HepG2 (cell line): ENCODE results near the gene GALNTL6.

ENCODE experiments used
- FOXK1 ChIP-seq: sonication (generic); formaldehyde crosslinking; IDR thresholded peaks from 2 replicates; pipeline ENCODE4 v1.4.0; 2020; ENCODE audit warnings: low read depth, missing genetic modification reagents, borderline replicate concordance
- MAX ChIP-seq: IDR thresholded peaks from 2 replicates; pipeline ENCODE4 v1.6.1; 2012; ENCODE audit warnings: inconsistent platforms
- MIER3 ChIP-seq: IDR thresholded peaks from 2 replicates; pipeline ENCODE4 v1.6.1; 2016; ENCODE audit warnings: missing compliant biosample characterization, borderline replicate concordance
- NR2F2 ChIP-seq: IDR thresholded peaks from 2 replicates; pipeline ENCODE4 v1.6.1; 2012; ENCODE audit warnings: low read depth, inconsistent platforms, borderline replicate concordance
- PAXIP1 ChIP-seq: sonication (generic); formaldehyde crosslinking; conservative IDR thresholded peaks from 2 replicates; pipeline ENCODE4 v1.4.0; 2020; ENCODE audit warnings: mild to moderate bottlenecking, missing genetic modification reagents, moderate library complexity
- REST ChIP-seq, 2 experiments: IDR thresholded peaks; 2 replicates each; pipeline ENCODE4 v1.6.1; 2011 to 2012; ENCODE audit warnings: low read length in 2 of 2, borderline replicate concordance in 1 of 2, low read depth in 1 of 2, mild to moderate bottlenecking in 1 of 2, moderate library complexity in 1 of 2
- ZBTB20 ChIP-seq: sonication (generic); formaldehyde crosslinking; IDR thresholded peaks from 2 replicates; pipeline ENCODE4 v1.8.1; 2023; ENCODE audit warnings: missing genetic modification reagents, low read depth, mild to moderate bottlenecking, borderline replicate concordance
- ZC3H4 ChIP-seq: sonication (generic); formaldehyde crosslinking; IDR thresholded peaks from 2 replicates; pipeline ENCODE4 v1.4.0; 2020; ENCODE audit warnings: missing genetic modification reagents, borderline replicate concordance
- TF ChIP-seq, protein P1 (sequence below): sonication (generic); formaldehyde crosslinking; IDR thresholded peaks from 2 replicates; pipeline ENCODE4 v1.5.0; 2020; ENCODE audit warnings: mild to moderate bottlenecking, missing genetic modification reagents
- TF ChIP-seq, protein P2 (sequence below): sonication (generic); formaldehyde crosslinking; IDR thresholded peaks from 2 replicates; pipeline ENCODE4 v1.4.0; 2020; ENCODE audit warnings: mild to moderate bottlenecking, missing genetic modification reagents
- TF ChIP-seq, protein P3 (sequence below): sonication (generic); formaldehyde crosslinking; IDR thresholded peaks from 2 replicates; pipeline ENCODE4 v1.4.0; 2020; ENCODE audit warnings: missing genetic modification reagents, borderline replicate concordance

- TF ChIP-seq, protein P1, sequence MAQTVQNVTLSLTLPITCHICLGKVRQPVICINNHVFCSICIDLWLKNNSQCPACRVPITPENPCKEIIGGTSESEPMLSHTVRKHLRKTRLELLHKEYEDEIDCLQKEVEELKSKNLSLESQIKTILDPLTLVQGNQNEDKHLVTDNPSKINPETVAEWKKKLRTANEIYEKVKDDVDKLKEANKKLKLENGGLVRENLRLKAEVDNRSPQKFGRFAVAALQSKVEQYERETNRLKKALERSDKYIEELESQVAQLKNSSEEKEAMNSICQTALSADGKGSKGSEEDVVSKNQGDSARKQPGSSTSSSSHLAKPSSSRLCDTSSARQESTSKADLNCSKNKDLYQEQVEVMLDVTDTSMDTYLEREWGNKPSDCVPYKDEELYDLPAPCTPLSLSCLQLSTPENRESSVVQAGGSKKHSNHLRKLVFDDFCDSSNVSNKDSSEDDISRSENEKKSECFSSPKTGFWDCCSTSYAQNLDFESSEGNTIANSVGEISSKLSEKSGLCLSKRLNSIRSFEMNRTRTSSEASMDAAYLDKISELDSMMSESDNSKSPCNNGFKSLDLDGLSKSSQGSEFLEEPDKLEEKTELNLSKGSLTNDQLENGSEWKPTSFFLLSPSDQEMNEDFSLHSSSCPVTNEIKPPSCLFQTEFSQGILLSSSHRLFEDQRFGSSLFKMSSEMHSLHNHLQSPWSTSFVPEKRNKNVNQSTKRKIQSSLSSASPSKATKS = no peak
- TF ChIP-seq MAX (no peak), ZC3H4 (no peak), REST (IDR thresholded peaks at IDR 0.05; ENCODE audit: borderline replicate concordance in 1 of 2, low read depth in 1 of 2, low read length in 2 of 2) (no peak), MIER3 (CRISPR knock-in tag) (no peak), FOXK1 (CRISPR knock-in tag) (no peak), PAXIP1 (CRISPR knock-in tag) (no peak), ZBTB20 (CRISPR knock-in tag) (no peak), NR2F2 (no peak)
- TF ChIP-seq, protein P2, sequence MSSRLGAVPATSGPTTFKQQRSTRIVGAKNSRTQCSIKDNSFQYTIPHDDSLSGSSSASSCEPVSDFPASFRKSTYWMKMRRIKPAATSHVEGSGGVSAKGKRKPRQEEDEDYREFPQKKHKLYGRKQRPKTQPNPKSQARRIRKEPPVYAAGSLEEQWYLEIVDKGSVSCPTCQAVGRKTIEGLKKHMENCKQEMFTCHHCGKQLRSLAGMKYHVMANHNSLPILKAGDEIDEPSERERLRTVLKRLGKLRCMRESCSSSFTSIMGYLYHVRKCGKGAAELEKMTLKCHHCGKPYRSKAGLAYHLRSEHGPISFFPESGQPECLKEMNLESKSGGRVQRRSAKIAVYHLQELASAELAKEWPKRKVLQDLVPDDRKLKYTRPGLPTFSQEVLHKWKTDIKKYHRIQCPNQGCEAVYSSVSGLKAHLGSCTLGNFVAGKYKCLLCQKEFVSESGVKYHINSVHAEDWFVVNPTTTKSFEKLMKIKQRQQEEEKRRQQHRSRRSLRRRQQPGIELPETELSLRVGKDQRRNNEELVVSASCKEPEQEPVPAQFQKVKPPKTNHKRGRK = no peak
- TF ChIP-seq, protein P3, sequence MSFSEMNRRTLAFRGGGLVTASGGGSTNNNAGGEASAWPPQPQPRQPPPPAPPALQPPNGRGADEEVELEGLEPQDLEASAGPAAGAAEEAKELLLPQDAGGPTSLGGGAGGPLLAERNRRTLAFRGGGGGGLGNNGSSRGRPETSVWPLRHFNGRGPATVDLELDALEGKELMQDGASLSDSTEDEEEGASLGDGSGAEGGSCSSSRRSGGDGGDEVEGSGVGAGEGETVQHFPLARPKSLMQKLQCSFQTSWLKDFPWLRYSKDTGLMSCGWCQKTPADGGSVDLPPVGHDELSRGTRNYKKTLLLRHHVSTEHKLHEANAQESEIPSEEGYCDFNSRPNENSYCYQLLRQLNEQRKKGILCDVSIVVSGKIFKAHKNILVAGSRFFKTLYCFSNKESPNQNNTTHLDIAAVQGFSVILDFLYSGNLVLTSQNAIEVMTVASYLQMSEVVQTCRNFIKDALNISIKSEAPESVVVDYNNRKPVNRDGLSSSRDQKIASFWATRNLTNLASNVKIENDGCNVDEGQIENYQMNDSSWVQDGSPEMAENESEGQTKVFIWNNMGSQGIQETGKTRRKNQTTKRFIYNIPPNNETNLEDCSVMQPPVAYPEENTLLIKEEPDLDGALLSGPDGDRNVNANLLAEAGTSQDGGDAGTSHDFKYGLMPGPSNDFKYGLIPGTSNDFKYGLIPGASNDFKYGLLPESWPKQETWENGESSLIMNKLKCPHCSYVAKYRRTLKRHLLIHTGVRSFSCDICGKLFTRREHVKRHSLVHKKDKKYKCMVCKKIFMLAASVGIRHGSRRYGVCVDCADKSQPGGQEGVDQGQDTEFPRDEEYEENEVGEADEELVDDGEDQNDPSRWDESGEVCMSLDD (CRISPR knock-in tag) = no peak
Observed at GRCh38 chr4:171979461-171979860, 166.3 kb downstream of the GALNTL6 start.
